ENCODE measurements around the gene GPR26. TPM values are rescaled to one million over a fixed set of nuclear protein-coding genes. Genes with fewer than 3 reads are reported as not detected.

Gene GPR26, protein sequence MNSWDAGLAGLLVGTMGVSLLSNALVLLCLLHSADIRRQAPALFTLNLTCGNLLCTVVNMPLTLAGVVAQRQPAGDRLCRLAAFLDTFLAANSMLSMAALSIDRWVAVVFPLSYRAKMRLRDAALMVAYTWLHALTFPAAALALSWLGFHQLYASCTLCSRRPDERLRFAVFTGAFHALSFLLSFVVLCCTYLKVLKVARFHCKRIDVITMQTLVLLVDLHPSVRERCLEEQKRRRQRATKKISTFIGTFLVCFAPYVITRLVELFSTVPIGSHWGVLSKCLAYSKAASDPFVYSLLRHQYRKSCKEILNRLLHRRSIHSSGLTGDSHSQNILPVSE
- 0.02 TPM for polyA plus RNA-seq (2012; ENCODE audit: missing spikeins)

DNA sequence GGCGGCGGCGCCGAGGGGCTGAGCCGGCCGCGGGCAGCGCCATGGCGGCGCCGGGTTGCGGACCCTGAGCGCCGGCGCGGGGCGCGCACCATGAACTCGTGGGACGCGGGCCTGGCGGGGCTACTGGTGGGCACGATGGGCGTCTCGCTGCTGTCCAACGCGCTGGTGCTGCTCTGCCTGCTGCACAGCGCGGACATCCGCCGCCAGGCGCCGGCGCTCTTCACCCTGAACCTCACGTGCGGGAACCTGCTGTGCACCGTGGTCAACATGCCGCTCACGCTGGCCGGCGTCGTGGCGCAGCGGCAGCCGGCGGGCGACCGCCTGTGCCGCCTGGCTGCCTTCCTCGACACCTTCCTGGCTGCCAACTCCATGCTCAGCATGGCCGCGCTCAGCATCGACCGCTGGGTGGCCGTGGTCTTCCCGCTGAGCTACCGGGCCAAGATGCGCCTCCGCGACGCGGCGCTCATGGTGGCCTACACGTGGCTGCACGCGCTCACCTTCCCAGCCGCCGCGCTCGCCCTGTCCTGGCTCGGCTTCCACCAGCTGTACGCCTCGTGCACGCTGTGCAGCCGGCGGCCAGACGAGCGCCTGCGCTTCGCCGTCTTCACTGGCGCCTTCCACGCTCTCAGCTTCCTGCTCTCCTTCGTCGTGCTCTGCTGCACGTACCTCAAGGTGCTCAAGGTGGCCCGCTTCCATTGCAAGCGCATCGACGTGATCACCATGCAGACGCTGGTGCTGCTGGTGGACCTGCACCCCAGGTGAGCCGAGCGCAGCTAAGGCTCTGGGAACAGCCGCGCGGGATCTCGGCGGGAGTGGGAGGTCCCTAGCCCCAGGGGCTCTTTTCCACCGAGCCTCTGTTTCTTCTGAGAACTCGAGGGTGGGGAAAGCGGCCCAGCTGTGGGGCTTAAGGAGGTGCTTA, at the start of gene GPR26:
Gene GPR26, plus strand, starts transcription at position 38 of the 919 bp plus-strand sequence. Its CDS starts 53 bp downstream, at position 91.
- FAIRE-seq (no peak), DNase-seq (ENCODE audit: insufficient read length) (no peak)
- TF ChIP-seq POLR2A (IDR thresholded peaks at IDR 0.05; ENCODE audit: low read depth, low read length) (no peak), POLR2AphosphoS5 (IDR thresholded peaks at IDR 0.05; ENCODE audit: low read depth, low read length) (no peak), TAF1 (IDR thresholded peaks at IDR 0.05; ENCODE audit: borderline replicate concordance, low read depth, low read length) (no peak)

DNA sequence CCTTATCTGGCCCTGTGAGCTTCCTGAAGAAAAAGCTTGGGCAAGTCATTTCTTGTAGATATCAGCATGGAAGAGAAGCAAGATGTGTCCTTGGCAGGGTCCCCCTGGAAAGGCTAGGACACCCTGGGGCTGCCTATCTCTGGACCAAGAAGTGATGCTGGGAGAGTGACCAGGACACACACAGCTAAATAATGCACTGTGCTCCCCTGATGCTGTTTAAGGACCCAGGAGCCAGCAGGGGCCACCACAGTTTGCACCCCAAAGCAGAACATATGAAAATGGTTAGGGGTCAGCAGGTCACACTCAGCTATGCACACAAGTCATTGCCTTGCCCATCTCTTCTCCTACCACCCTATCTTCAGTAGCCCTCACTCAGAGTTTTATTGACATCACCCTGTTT, 47.9 kb upstream of the GPR26 start:
- TF ChIP-seq POLR2A (IDR thresholded peaks at IDR 0.05; ENCODE audit: low read depth, low read length) (no peak), TAF1 (IDR thresholded peaks at IDR 0.05; ENCODE audit: borderline replicate concordance, low read depth, low read length) (no peak), POLR2AphosphoS5 (IDR thresholded peaks at IDR 0.05; ENCODE audit: low read depth, low read length) (no peak)
- no peak for DNase-seq (ENCODE audit: insufficient read length)
- no peak for FAIRE-seq

DNA sequence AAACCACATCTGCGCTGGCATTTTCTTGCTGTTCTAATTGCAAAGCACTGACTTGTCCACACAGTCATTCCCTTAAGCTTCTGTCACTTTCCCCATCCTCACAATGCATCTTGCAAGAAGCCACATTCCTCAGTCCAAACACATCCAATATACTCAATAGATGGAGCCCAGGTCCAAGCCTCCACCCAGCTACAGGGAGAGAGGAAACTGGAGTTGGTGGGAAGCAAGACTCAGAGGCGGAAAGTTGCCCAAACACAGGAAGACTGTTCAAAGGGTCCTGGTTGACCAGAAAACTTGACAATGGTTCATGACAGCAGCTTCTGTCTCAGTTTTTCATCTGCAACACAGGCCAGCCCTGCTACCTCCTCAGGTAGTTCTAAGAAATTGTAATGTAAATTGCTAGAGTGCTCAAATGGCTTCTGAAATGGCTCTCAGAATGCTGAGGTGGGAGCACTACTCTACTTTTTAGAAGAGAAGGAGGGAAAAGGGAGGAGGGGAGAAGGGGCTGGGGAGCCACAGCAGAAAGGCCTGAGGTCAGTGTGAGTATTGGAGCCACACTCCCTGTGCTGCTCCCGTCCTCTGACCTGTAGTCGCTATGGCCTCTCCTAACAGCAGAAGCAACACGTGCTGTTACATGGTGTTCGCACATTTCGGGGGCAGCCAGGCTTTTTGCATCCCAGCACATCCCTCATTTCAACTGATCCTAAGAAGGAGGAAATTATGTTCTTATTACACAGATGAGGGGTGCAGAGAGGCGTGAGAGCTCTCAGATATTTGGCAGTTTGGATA, 46.9 kb upstream of the GPR26 start:
- DNase-seq (ENCODE audit: insufficient read length) (no peak), FAIRE-seq (no peak)
- TF ChIP-seq POLR2A (IDR thresholded peaks at IDR 0.05; ENCODE audit: low read depth, low read length) (no peak), TAF1 (IDR thresholded peaks at IDR 0.05; ENCODE audit: borderline replicate concordance, low read depth, low read length) (no peak), POLR2AphosphoS5 (IDR thresholded peaks at IDR 0.05; ENCODE audit: low read depth, low read length) (no peak)

DNA sequence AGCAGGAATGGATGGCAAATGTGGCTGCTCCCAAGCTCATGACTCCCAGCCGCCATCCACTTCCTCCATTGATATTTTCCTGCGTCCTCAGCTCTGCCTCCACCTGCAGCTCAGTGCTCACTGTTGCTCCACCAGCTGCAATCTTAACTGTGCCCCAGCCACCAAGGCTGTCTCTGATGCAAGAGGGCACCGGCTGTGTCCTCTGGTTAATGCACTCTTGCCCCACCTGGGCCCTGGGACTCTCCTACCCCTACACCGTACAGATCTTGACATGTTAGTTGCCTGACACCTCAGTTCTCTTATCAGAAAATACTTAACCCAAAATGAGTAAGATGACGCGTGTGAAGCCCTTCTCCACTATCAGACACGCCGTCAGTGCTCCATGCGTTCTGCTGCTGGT, 45.5 kb upstream of the GPR26 start:
- FAIRE-seq = no peak

DNA sequence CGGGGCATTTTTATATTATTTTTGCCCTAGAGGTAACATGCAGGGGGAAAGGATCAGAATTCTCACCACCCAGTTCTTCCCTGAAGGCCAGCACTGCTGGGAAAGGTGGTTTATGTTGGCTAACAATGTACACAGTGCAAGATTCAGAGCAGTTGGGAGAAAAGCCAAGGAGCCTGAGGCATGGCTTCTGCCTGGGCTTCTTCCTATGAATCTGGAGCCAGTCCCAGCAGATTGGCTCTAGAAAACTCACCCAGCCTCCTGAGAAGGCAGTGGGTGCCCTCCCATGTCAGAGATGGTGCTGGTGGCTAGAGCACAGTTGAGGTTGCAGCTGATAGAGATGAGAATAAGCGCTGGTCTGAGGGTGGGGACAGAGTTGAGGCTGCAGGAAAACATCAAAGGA, 44.7 kb upstream of the GPR26 start:
- TF ChIP-seq TAF1 (IDR thresholded peaks at IDR 0.05; ENCODE audit: borderline replicate concordance, low read depth, low read length) (no peak), POLR2AphosphoS5 (IDR thresholded peaks at IDR 0.05; ENCODE audit: low read depth, low read length) (no peak), POLR2A (IDR thresholded peaks at IDR 0.05; ENCODE audit: low read depth, low read length) (no peak)
- DNase-seq (ENCODE audit: insufficient read length) = no peak
- no peak for FAIRE-seq

More for the DNA sequence above, 45.5 kb upstream of the GPR26 start:
- TF ChIP-seq TAF1 (IDR thresholded peaks at IDR 0.05; ENCODE audit: borderline replicate concordance, low read depth, low read length) (no peak), POLR2A (IDR thresholded peaks at IDR 0.05; ENCODE audit: low read depth, low read length) (no peak), POLR2AphosphoS5 (IDR thresholded peaks at IDR 0.05; ENCODE audit: low read depth, low read length) (no peak)
- no peak for DNase-seq (ENCODE audit: insufficient read length)

DNA sequence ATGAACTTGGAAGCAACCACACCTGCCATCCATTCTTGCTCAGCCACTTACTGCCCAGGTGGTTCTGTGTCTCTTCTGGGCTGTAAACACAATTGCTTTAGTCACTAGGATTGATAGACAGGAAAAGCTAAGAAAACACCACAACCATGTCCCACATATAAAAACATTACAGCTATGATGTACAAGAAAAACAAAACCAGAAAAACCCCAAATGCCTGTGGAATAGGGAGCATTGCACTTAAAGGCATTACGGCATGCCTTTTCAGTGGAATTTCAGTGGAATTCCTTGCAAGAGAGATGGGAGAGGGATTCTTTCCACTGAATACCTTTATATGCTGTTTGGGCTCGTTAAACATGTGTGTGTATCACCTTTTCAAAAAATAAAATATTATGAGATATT, 44.2 kb upstream of the GPR26 start:
- FAIRE-seq (no peak), DNase-seq (ENCODE audit: insufficient read length) (no peak)
- TF ChIP-seq POLR2A (IDR thresholded peaks at IDR 0.05; ENCODE audit: low read depth, low read length) (no peak), POLR2AphosphoS5 (IDR thresholded peaks at IDR 0.05; ENCODE audit: low read depth, low read length) (no peak), TAF1 (IDR thresholded peaks at IDR 0.05; ENCODE audit: borderline replicate concordance, low read depth, low read length) (no peak)

DNA sequence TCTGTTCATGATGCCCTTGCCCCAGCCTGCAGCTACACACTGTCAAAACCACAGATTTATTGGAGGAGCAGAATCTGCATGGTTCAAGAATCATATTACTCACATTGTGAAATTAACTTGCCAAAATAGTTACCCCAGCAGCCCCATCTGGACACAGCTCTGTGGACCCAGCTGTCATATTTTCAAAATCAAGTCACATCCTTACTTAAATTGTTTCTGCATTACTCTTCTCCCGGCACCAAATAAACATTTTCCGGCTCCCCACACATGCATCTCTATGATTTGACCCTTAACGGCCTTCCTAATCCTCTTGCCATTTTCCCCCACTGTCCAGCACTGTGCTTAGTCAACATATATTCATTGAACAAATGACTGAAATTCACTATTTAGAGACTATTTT, 43.8 kb upstream of the GPR26 start:
- no peak for DNase-seq (ENCODE audit: insufficient read length)
- FAIRE-seq = no peak
- TF ChIP-seq POLR2AphosphoS5 (IDR thresholded peaks at IDR 0.05; ENCODE audit: low read depth, low read length) (no peak), POLR2A (IDR thresholded peaks at IDR 0.05; ENCODE audit: low read depth, low read length) (no peak), TAF1 (IDR thresholded peaks at IDR 0.05; ENCODE audit: borderline replicate concordance, low read depth, low read length) (no peak)

DNA sequence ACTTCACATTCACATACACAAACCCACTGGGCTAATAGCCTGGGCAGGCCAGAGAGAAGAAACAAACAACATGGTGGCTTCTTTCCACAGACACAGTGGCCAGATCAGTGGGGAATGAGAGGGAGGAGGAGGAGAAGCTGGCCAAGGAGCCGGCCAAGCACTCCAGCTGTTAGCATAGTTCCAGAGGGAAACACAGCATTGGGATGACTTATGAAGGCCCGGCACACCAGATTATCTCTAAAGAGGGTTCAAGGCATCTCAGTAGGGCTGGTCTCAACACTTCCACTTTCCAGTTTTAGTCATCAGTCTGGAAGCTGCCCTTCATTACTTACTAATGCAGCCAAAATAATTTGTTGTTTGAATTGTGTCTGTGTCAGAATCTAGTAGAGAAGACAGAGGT, 42.1 kb upstream of the GPR26 start:
- TF ChIP-seq POLR2A (IDR thresholded peaks at IDR 0.05; ENCODE audit: low read depth, low read length) (no peak), POLR2AphosphoS5 (IDR thresholded peaks at IDR 0.05; ENCODE audit: low read depth, low read length) (no peak), TAF1 (IDR thresholded peaks at IDR 0.05; ENCODE audit: borderline replicate concordance, low read depth, low read length) (no peak)
- DNase-seq (ENCODE audit: insufficient read length) (no peak), FAIRE-seq (no peak)

DNA sequence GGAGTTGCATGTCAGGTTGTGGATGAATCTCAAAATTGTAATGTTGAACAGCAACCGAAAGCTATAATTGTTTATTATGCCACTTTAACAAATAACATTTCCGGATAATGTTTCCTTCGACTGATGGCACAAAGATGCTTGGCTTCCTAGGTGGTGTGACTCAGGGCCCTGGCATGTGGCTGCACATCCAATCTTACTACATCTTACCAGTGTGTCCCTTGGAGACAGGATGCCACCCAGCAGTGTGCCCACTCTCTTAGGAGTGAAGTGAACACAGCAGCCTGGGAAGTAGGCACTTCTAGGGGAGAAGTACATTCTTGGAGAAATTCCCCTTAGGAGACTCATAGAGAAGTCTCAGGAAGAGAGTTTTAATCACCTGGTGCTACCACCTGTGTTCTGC, 33.0 kb upstream of the GPR26 start:
- no peak for DNase-seq (ENCODE audit: insufficient read length)
- no peak for TF ChIP-seq POLR2A (IDR thresholded peaks at IDR 0.05; ENCODE audit: low read depth, low read length)
- no peak for FAIRE-seq

DNA sequence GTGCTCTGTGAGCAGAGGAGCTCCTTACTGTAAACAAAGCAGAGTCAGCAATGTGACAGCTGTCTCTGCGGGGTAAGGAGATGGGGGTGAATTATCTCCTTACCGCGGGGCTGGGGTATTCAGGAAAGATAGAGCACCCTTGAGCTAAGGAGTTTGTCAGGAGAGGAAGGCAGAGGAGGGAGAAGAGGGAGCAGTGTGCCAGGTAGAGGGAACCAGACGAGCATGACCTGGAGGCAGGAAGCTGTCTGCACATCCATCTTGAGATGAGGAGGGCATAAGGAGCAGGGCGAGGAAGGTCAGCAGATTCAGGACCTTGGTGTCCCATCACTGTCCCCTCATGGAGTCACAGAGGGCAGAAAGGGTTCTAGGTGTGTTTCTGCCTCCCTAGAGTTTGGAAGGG, 32.5 kb upstream of the GPR26 start:
- no peak for FAIRE-seq
- TF ChIP-seq POLR2AphosphoS5 (IDR thresholded peaks at IDR 0.05; ENCODE audit: low read depth, low read length) = no peak
- TF ChIP-seq TAF1 (IDR thresholded peaks at IDR 0.05; ENCODE audit: borderline replicate concordance, low read depth, low read length) = no peak
- TF ChIP-seq POLR2A (IDR thresholded peaks at IDR 0.05; ENCODE audit: low read depth, low read length) = no peak
- no peak for DNase-seq (ENCODE audit: insufficient read length)

DNA sequence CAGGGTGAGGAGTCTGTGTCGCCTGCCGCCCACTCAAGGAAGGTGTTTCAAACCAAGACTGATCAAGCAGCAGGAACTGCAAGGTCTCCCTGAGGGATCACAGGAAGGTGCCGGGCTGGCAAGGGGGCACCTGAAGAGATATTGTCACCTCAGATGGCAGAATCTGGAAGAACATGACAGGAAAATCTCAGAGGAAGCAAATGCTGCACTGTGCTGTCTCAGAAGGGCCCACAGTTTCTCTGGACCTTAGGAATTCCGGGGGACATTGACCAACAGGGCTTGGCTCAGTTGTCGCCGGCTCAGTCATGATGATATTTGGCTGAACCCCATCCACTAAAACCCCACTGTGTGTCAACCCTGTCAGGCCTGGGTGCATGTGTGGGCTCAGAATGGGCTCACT, 31.9 kb upstream of the GPR26 start:
- no peak for FAIRE-seq
- no peak for DNase-seq (ENCODE audit: insufficient read length)
- TF ChIP-seq POLR2AphosphoS5 (IDR thresholded peaks at IDR 0.05; ENCODE audit: low read depth, low read length) (no peak), TAF1 (IDR thresholded peaks at IDR 0.05; ENCODE audit: borderline replicate concordance, low read depth, low read length) (no peak)
